ENCODE data around the gene PRLH. TPM values are rescaled to one million over a fixed set of nuclear protein-coding genes. Genes with fewer than 3 reads are reported as not detected.

Gene PRLH
- total and polyA plus RNA-seq, 8 donors: not detected

GRCh38 chr2:237577956-237578870, 11.8 kb downstream of the PRLH start:
- no peaks in the 10 kb centered on the region for H3K27me3 ChIP-seq
- intact Hi-C loops (cut with DNase I): no loop called here
- H3K4me1 ChIP-seq: peaks cover 0 to 16% of the 10 kb centered on the region in 2 donors
- no peak overlapping the region for H3K4me3 ChIP-seq
- H3K9me3 ChIP-seq: no peaks in the 10 kb centered on the region
- peak in 1 of 4 donors; percentile 33 for DNase-seq
- H3K27ac ChIP-seq: no peak overlapping the region
- H3K36me3 ChIP-seq: no peaks in the 10 kb centered on the region
- TF ChIP-seq CTCF (IDR thresholded peaks at IDR 0.05): no peak
- ATAC-seq: no peak

- no peak for TF ChIP-seq CTCF (IDR thresholded peaks at IDR 0.05)
- no peak overlapping the region for H3K4me3 ChIP-seq
- no peaks in the 10 kb centered on the region for H3K9me3 ChIP-seq
- peak in 1 of 4 donors; percentile 34 for DNase-seq
- H3K36me3 ChIP-seq: no peaks in the 10 kb centered on the region
- intact Hi-C loops (cut with DNase I): loop anchor here in 1 of 2 donors (10.0 kb wide), 1 partner anchor 163 kb away; no protein-coding TSS in a partner anchor
- no peaks in the 10 kb centered on the region for H3K27me3 ChIP-seq
- H3K4me1 ChIP-seq: peaks cover 0 to 11% of the 10 kb centered on the region in 2 donors
- no peak for ATAC-seq
- no peak overlapping the region for H3K27ac ChIP-seq
Observed at GRCh38 chr2:237581326-237581725, 15.0 kb downstream of the PRLH start.

GRCh38 chr2:237581751-237582746, 15.7 kb downstream of the PRLH start:
- DNase-seq (peak; percentile 58 to 79 (median 72)), ATAC-seq (peak; percentile 87)
- peaks cover 0 to 11% of the 10 kb centered on the region in 2 donors for H3K4me1 ChIP-seq
- H3K27ac ChIP-seq: peak overlapping the region; percentile 20 to 33
- H3K36me3 ChIP-seq: no peaks in the 10 kb centered on the region
- intact Hi-C loops (cut with DNase I): loop anchor here in 1 of 2 donors (10.0 kb wide), 1 partner anchor 163 kb away; no protein-coding TSS in a partner anchor
- no peaks in the 10 kb centered on the region for H3K27me3 ChIP-seq
- H3K9me3 ChIP-seq: no peaks in the 10 kb centered on the region
- H3K4me3 ChIP-seq: no peak overlapping the region
- peak; percentile 23 to 26 for TF ChIP-seq CTCF (IDR thresholded peaks at IDR 0.05)

GRCh38 chr2:237583385-237584295, 17.3 kb downstream of the PRLH start:
- peaks cover 0 to 11% of the 10 kb centered on the region in 2 donors for H3K4me1 ChIP-seq
- DNase-seq: no peak
- intact Hi-C loops (cut with DNase I): loop anchor here in 1 of 2 donors (10.0 kb wide), 1 partner anchor 161 kb away; no protein-coding TSS in a partner anchor
- no peaks in the 10 kb centered on the region for H3K36me3 ChIP-seq
- H3K27me3 ChIP-seq: no peaks in the 10 kb centered on the region
- H3K4me3 ChIP-seq: no peak overlapping the region
- H3K9me3 ChIP-seq: no peaks in the 10 kb centered on the region
- ATAC-seq: no peak
- TF ChIP-seq CTCF (IDR thresholded peaks at IDR 0.05): no peak
- H3K27ac ChIP-seq: no peak overlapping the region
